MG63 (cell line): ENCODE data around the gene NUB1. TPM values are rescaled to one million over a fixed set of nuclear protein-coding genes. Genes with fewer than 3 reads are reported as not detected.

Experiments used
- DNase-seq: peaks from one replicate; pipeline ENCODE4 v3.0.0-alpha.2; 2020
- H3K27me3 ChIP-seq: fragments of 250-450 bp; sonication (Bioruptor Pico); 2 replicates; pipeline ENCODE4 v1.5.1; 2020; ENCODE audit warnings: mild to moderate bottlenecking, moderate library complexity
- H3K36me3 ChIP-seq: fragments of 250-450 bp; sonication (Bioruptor Pico); 2 replicates; pipeline ENCODE4 v1.5.1; 2020; ENCODE audit warnings: mild to moderate bottlenecking, moderate library complexity
- H3K4me3 ChIP-seq: fragments of 250-450 bp; sonication (Bioruptor Pico); 2 replicates; pipeline ENCODE4 v1.5.1; 2020; ENCODE audit warnings: mild to moderate bottlenecking, moderate library complexity
- H3K9me3 ChIP-seq: fragments of 250-450 bp; sonication (Bioruptor Pico); 2 replicates; pipeline ENCODE4 v1.5.1; 2020; ENCODE audit warnings: mild to moderate bottlenecking, moderate library complexity
- total RNA-seq: library from RNA; depleted of rRNA; stranded (reverse); fragments of >200 nt; shearing (Covaris generic); gene quantifications from 2 replicates; pipeline ENCODE4 v1.2.3, GENCODE V29; 2014; ENCODE audit warnings: low replicate concordance

Gene NUB1
- total RNA-seq, 1 experiment from 2014 or later = 23.1 TPM

DNA sequence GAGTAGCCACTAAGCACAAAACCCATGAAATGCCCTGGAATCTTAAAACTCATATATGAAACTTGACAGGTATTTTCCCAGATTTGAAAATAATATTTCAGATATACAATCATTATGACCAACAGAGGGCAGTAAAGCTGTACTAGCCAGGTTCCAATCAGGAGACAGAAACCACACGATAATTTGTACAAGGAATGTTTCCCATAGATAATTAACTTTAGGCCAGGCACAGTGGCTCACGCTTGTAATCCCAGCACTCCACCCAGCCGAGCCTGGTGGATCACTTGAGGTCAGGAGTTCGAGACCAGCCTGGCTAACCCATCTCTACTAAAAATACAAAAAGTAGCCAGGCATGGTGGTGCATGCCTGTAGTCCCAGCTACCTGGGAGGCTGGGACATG is 31.0 kb upstream of the NUB1 start:
- Histone ChIP-seq H3K36me3 (no peaks in the 10 kb centered on the region), H3K9me3 (no peaks in the 10 kb centered on the region), H3K27me3 (no peaks in the 10 kb centered on the region), H3K4me3 (no peak overlapping the region)
- no peak for DNase-seq

DNA sequence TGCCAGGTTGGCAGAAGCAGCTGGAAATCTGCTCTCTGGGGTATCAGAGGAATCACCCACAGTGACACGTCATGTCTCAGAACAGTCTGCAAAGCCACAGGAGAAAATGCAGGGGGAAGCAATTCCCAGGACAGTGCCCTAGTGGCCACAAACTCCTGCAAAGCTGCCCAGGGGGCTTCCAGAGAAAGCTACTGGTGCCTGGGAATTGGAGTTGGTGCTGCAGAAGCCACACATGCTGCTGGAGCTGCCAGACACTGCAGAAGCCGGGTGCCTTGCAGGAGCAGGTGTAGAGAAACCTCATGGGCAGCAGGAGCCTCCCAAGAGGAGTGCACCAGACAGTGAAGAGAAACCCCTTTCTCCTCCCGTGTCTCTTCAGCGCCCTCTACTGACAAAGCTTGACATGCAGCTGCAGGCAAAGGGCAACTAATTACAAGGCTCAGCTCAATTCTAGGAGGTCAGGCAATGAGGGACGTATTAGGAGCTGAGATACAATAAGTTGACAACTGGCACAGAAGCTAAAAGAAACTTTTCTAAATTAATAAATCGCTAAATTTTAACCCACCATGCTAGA is 30.2 kb upstream of the NUB1 start:
- Histone ChIP-seq H3K4me3 (no peak overlapping the region), H3K36me3 (no peaks in the 10 kb centered on the region), H3K9me3 (no peaks in the 10 kb centered on the region), H3K27me3 (no peaks in the 10 kb centered on the region)
- DNase-seq = no peak

DNA sequence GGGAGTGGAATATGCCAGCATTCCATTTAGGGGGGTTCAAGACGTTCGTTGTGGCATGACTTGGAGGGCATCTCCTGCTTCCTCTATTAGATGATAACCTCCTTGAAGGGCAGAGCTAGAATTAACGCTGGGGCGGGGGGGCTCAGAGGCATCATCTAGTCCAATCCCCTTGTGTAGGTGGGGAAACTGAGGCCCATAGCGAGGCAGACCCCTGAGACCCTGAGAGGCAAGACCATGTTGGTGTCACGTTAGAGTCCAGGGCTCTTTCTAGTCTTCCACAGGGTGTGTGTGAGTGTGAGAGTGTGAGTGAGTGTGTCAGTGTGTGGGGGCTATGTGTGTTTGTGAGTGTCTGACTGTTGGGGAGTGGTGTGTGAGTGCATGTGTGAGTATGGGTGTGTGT is 29.3 kb upstream of the NUB1 start:
- Histone ChIP-seq H3K36me3 (no peaks in the 10 kb centered on the region), H3K27me3 (no peaks in the 10 kb centered on the region), H3K9me3 (no peaks in the 10 kb centered on the region), H3K4me3 (no peak overlapping the region)
- DNase-seq = no peak

DNA sequence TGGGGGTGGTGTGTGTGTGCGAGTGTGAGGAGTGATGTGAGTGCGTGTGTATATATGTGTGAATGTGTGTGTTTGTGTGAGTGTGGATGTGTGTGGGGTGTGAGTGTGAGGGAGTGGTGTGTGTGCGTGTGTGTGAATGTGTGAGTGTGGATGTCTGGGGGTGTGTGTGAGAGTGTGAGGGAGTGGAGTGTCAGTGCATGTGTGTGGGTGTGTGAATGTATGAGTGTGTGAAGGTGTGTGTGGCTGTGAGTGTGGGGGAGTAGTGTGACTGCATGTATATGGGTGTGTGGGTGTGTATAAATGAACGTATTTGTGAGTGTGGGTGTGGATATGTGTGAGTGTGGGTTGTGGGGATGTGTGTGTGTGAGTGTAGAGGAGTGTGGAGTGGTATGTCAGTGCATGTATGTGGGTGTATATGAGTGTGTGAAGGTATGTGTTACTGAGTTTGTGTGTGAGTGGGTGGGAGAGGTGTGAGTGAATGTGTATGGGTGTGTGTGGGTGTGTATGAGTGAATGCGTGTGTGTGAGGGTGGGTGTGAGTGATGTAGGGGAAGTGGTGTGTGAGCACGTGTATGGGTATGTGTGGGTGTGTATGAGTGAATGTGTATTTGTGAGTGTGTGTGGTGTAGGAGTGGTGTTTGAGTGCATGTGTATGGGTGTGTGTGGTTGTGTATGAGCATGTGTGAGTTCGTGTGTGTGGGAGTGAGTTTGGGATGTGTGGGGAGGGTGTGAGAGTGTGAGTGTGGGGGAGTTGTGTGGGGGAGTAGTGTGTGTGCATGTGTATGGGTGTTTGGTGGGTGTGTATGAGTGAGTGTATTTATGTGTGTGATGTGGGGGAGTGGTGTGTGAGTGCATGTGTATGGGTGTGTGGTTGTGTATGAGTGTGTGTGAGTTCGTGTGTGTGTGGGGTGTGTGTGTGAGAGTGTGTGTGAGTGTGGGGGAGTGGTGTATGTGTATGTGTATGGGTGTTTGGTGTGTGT is 28.5 kb upstream of the NUB1 start:
- no peaks in the 10 kb centered on the region for H3K9me3 ChIP-seq
- no peak overlapping the region for H3K4me3 ChIP-seq
- DNase-seq = no peak
- no peaks in the 10 kb centered on the region for H3K36me3 ChIP-seq
- no peaks in the 10 kb centered on the region for H3K27me3 ChIP-seq

DNA sequence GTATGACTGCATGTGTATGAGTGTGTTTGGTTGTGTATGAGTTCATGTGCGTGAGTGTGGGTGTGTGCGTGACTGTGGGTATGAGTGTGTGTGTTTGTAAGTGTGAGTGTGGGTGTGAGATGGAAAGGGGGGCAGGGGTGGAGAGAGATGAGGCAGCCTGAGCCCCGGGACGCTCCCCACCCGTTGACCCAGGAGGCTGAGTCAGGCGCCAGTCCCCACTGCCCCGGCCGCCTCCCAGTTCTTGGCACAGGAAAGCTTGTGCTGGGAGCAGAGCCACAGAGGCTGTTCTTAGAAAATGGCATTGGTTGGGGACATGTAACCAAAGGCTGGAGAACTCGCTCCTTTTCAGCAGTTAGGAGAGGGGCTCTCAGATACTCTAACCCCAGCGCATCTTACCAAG is 27.8 kb upstream of the NUB1 start:
- peak; percentile 70 for DNase-seq
- no peak overlapping the region for H3K4me3 ChIP-seq

DNA sequence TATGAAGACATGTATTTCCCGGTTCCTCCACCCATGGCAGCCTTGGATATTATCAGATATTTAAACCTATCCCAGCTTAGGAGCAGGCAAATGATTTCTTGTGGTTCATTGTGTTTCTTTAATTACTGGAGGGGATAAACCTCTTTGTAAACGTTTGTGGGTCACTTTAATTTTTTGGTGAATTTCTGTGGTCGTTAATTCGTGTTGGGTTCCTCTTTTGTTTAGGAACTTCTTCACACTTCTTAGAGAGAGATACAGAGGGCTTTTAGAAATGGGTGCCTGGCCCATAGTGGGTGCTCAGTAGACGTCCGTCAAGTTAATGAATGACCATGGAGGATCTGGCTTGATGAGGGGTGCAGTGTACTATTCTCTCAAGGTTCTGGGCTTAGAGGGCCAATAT is 27.2 kb upstream of the NUB1 start:
- no peaks in the 10 kb centered on the region for H3K27me3 ChIP-seq
- DNase-seq = no peak
- H3K9me3 ChIP-seq = no peaks in the 10 kb centered on the region
- H3K36me3 ChIP-seq = no peaks in the 10 kb centered on the region
- H3K4me3 ChIP-seq = no peak overlapping the region

More for the DNA sequence above, 27.8 kb upstream of the NUB1 start:
- Histone ChIP-seq H3K9me3 (no peaks in the 10 kb centered on the region), H3K36me3 (no peaks in the 10 kb centered on the region), H3K27me3 (no peaks in the 10 kb centered on the region)

DNA sequence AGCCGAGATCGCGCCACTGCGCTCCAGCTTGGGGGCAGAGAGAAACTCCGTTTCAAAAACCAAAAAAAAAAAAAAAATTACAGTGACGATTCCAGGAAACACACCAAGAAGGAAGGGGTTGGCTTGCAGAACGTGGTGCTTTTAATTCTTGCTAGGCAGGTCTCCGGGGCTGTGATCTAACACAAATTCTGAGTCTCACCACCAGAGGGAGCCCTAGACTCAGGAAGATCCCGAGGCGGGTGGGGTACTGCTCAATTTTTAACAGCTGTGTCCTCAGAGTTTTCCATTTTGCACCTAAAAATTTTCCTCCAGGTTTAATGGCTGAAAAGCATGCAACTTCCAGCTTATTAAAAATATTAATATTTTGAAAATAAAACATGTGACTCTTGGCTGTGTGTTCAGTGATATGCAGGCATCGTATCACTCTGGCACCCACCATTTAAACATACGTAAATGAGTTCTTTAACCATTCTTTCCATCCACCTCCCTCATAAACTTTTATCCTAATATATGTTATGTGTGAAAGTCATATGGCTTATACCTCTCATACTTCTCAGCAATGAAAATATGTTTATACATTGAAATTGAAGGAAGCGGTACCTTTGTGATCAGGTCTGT is 26.5 kb upstream of the NUB1 start:
- no peaks in the 10 kb centered on the region for H3K27me3 ChIP-seq
- no peaks in the 10 kb centered on the region for H3K9me3 ChIP-seq
- DNase-seq = peak; percentile 41
- no peaks in the 10 kb centered on the region for H3K36me3 ChIP-seq
- H3K4me3 ChIP-seq = no peak overlapping the region

DNA sequence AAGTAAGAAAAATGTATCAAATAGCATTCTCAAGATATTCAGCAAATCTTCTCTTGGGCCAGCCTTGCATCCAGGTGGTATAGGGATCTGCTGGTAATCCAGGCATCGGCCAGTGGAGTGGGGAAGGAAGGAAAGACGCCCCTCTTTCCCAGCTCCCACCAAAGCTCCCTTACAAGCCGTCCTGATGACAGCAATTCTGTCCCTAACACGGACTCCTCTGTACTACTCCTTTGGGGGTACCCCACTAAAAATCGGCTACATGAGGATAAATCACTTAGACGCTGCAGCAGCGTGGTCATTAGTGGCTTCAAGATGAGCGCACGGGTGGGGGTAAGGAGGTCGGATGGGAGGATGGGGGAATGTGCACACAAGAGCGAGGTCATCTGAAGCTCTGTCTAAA is 24.7 kb upstream of the NUB1 start:
- Histone ChIP-seq H3K27me3 (no peaks in the 10 kb centered on the region), H3K4me3 (no peak overlapping the region), H3K9me3 (no peaks in the 10 kb centered on the region), H3K36me3 (no peaks in the 10 kb centered on the region)
- DNase-seq = no peak

DNA sequence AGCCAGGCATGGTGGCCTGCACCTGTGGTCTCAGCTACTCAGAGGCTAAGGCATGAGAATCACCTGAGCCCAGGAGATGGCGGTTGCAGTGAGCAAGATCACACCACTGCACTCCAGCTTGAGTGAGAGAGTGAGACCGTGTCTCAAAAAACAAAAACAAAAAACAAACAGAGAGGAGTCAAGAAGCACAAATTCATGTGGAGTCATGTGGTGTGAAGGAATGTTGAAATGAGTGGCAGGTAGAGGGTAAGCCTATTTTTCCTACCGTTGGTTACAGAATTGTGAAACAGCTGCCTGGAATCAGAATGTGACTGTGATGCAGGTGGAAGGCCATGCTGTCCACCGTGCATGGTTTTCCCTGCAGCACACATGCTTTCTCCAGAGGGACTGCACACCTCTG is 23.7 kb upstream of the NUB1 start:
- Histone ChIP-seq H3K9me3 (no peaks in the 10 kb centered on the region), H3K27me3 (no peaks in the 10 kb centered on the region), H3K4me3 (no peak overlapping the region), H3K36me3 (no peaks in the 10 kb centered on the region)
- DNase-seq = no peak

DNA sequence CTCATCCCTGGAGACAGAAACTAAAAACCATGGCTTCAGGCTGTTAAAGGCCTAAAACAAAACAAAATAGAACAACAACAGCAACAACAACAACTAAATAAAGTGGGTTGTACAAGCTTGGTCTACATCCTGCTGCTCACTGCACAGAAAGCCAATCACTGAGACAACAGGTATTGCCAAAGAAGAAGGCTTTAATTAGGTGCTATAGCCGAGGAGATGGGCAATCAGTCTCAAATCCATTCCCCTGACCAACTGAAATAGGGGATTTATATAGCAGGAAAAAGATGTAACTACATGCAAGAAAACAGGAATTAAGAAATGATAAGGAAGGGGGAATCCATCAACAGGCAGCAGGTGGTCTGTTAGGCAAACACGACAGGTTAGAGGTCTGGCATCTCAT is 22.4 kb upstream of the NUB1 start:
- H3K4me3 ChIP-seq = no peak overlapping the region
- H3K36me3 ChIP-seq = no peaks in the 10 kb centered on the region
- no peaks in the 10 kb centered on the region for H3K27me3 ChIP-seq
- no peak for DNase-seq
- H3K9me3 ChIP-seq = no peaks in the 10 kb centered on the region

DNA sequence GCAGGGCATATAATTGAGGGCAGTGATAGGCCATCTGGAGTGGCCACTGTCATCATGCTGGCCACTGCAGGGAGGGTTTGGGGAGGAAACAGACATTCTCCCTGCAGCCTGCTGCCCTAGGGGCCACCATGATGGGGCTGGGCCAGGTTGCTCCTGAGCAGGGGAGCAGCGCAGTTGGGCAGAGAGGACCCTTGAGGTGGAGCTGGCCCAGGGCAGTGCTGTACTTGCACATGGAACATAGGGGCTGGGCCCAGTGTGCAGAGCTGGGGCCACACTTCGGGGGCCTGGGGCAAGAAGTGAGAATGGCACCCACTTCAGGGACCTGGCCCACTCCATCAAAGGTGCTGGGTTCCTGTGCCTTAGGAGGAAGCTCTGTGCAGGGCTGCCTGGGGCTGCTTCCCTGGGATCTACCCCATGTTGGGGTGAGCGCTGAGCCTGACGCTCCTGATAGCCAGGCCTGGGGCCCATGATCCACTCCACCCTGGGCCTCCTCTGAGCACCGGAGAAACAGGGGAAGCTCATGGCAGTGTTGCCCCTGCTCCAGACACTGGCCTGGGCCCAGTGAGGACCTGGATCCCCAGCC is 21.3 kb upstream of the NUB1 start:
- Histone ChIP-seq H3K27me3 (no peaks in the 10 kb centered on the region), H3K4me3 (no peak overlapping the region), H3K9me3 (no peaks in the 10 kb centered on the region), H3K36me3 (no peaks in the 10 kb centered on the region)
- DNase-seq = no peak

DNA sequence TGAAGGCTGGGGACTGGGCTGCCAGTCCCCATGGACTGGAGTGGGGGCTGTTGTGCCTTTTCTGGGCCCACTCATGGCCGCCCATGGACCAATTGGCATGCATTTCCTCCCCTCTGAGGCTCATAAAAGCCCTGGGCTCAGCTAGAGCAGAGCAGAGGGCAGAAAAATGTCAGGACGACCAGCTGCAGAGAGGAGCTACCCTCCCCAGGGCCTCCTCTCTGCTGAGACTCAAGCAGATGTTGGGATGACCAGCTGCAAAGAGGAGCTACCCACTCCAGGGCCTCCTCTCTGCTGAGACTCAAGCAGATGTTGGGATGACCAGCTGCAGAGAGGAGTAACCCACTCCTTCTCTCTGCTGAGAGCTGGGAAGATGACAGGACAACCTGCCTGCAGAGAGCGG is 20.3 kb upstream of the NUB1 start:
- Histone ChIP-seq H3K4me3 (no peak overlapping the region), H3K36me3 (no peaks in the 10 kb centered on the region), H3K9me3 (no peaks in the 10 kb centered on the region), H3K27me3 (no peaks in the 10 kb centered on the region)
- no peak for DNase-seq

DNA sequence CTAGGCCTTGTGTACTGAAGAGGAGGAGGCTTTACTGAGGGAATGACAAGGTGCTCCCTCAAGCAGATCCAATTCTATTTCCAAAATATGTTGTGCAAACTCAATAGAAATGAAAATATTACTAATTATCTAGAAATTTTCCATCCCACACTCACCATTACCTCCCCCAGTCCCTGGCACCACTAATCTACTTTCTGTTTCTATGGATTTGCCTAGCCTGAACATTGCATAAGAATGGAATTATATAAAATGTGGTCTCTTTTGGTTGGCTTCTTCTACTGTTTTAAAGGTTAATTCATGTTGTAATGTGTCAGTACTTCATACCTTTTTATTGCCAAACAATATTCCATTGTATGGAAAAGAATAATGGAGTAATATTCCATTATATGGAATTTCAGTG is 18.7 kb upstream of the NUB1 start:
- DNase-seq = no peak
- no peaks in the 10 kb centered on the region for H3K9me3 ChIP-seq
- H3K4me3 ChIP-seq = no peak overlapping the region
- no peaks in the 10 kb centered on the region for H3K36me3 ChIP-seq
- no peaks in the 10 kb centered on the region for H3K27me3 ChIP-seq

DNA sequence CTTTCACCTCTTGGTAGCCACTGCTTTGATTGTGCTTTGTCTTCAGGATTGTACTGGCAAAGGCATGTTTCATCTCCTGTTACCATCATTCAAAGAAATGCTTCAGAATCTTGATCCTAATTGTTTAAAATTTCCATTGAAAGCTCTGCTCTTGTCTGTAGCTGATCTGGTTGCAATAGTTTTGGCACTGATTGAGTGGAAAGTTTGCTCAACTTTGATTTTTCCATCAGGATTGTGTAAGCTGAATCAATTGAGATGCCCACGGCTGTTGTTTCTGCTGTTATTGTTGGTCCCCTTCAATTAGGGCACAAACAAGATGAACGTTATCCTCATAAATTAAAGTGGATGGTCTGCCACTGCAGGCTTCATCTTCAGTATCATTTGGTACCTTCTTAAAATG is 14.6 kb upstream of the NUB1 start:
- H3K9me3 ChIP-seq = no peaks in the 10 kb centered on the region
- no peaks in the 10 kb centered on the region for H3K27me3 ChIP-seq
- H3K4me3 ChIP-seq = no peak overlapping the region
- DNase-seq = no peak
- no peaks in the 10 kb centered on the region for H3K36me3 ChIP-seq

DNA sequence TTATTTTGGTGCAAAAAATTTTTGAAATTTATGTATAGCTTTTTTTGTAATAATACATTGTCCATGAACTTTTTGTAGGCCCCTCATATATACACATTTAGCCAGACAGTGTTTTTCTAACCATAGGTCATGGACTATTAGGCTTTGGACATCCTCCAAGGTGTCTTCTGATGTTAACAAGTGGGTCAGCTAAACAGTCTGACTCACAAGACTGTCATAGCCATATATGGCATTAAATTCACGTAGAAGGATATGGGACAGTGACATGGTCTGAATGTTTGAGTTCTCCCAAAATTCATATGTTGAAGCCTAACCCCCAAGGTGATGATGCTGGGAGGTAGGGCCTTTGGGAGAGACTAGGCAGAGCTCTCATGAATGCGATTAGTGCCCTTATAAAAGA is 14.0 kb upstream of the NUB1 start:
- Histone ChIP-seq H3K9me3 (no peaks in the 10 kb centered on the region), H3K36me3 (no peaks in the 10 kb centered on the region), H3K4me3 (no peak overlapping the region), H3K27me3 (no peaks in the 10 kb centered on the region)
- DNase-seq = no peak

DNA sequence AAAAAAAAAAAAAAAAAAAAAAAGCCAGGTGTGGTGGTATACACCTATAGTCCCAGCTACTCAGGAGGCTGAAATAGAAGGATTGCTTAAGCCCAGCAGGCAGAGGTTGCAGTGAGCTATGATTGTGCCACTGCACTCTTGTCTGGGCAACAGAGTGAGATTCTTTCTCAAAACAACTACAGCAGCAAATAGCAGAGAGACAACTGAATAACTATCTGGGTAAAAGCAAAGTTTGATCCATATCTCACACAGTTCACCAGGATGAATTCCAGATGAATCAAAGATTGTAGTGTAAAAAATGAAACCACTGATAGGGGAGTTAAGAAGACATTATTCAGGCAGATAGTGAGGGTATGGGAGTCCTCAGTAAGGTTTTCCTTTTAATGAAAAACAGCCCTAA is 11.4 kb upstream of the NUB1 start:
- Histone ChIP-seq H3K36me3 (no peaks in the 10 kb centered on the region), H3K27me3 (no peaks in the 10 kb centered on the region), H3K4me3 (no peak overlapping the region), H3K9me3 (no peaks in the 10 kb centered on the region)
- DNase-seq = no peak

DNA sequence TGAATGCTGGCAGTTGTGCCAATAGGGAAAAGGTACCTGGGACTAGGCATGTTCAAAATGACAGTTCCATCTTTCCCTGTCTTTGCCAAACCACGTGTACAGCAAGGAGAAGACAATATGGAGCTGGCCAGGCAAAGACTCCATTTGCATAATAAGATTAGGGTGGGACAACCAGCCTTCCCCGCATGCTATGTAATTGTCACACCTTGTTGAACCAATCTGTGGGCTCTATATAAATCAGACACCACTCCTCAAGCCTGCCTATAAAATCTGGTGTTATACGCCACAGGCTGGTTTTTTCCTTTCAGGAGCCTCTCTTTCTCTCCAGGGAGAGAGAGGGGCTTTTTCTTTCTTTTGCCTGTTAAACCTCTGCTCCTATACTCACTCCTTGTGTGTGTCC is 11.0 kb upstream of the NUB1 start:
- no peak for DNase-seq
- Histone ChIP-seq H3K36me3 (no peaks in the 10 kb centered on the region), H3K27me3 (no peaks in the 10 kb centered on the region), H3K9me3 (no peaks in the 10 kb centered on the region), H3K4me3 (no peak overlapping the region)
